Adrenal gland (tissue), 12 donors: ENCODE results near the gene IGFN1. TPM values are rescaled to one million over a fixed set of nuclear protein-coding genes. Genes with fewer than 3 reads are reported as not detected.

ENCODE experiments used
- DNase-seq, 7 donors: peaks; one replicate each; pipeline ENCODE4 v3.0.0-alpha.2; 2019 to 2020
- H3K27ac ChIP-seq, 5 donors: fragments of 200-600 bp; sonication (generic) in 4 of 5; 1 replicate in 3 of 5; 2 replicates in 2 of 5; pipeline versions ENCODE4 v1.5.1 to v1.8.0; 2016 to 2020; ENCODE audit warnings: mild to moderate bottlenecking in 1 of 5
- H3K27me3 ChIP-seq: fragments of 200-600 bp; 2 replicates; pipeline ENCODE4 v1.8.0; 2021
- H3K36me3 ChIP-seq, 2 donors: fragments of 200-600 bp; replicated peaks in 1 of 2; 1 replicate in 1 of 2; 2 replicates in 1 of 2; pipeline versions ENCODE4 v1.5.1 to v1.8.0; 2018 to 2022
- H3K4me1 ChIP-seq, 2 donors: fragments of 200-600 bp; replicated peaks in 1 of 2; 1 replicate in 1 of 2; 2 replicates in 1 of 2; pipeline versions ENCODE4 v1.5.1 to v1.8.0; 2018 to 2021
- H3K4me3 ChIP-seq, 4 donors: fragments of 200-600 bp; sonication (generic) in 3 of 4; one replicate each; pipeline ENCODE4 v1.5.1; 2016 to 2018
- H3K9me3 ChIP-seq, 3 donors: fragments of 200-600 bp; sonication (generic) in 1 of 3; replicated peaks in 1 of 3; 1 replicate in 2 of 3; 2 replicates in 1 of 3; pipeline versions ENCODE4 v1.5.1 to v1.8.0; 2016 to 2021
- CTCF ChIP-seq, 6 experiments: fragments of 450-650 bp in 4 of 6; fragments of 200-600 bp in 2 of 6; sonication (generic) in 1 of 6; IDR thresholded peaks; 1 replicate in 5 of 6; 2 replicates in 1 of 6; pipeline versions ENCODE4 v1.5.1 to v1.8.0; 2016 to 2021; ENCODE audit warnings: antibody characterized with exemption in 6 of 6, mild to moderate bottlenecking in 2 of 6, moderate library complexity in 1 of 6
- POLR2A ChIP-seq, 2 donors: fragments of 450-650 bp; IDR thresholded peaks; one replicate each; pipeline ENCODE4 v1.6.1; 2017; ENCODE audit warnings: antibody characterized with exemption in 2 of 2, mild to moderate bottlenecking in 2 of 2, moderate library complexity in 1 of 2
- WGBS, 4 donors: extraction: QIAGEN DNeasy Blood & Tissue Kit in 2 of 4; methylation state at CpG; one replicate each; pipeline versions ENCODE4 v1.1.5 to v1.1.7; 2013 to 2017; 5-methylcytosine and 5-hydroxymethylcytosine counted together
- intact Hi-C, 2 donors: fragments of 100-400 bp; cut with DNase I; formaldehyde crosslinking; loops; one replicate each; pipeline versions ENCODE4 v1.14.1 to v1.15.0; 2022 to 2023
- polyA plus RNA-seq, 3 donors: library from polyadenylated mRNA; stranded (reverse); fragments of 200-250 nt in 2 of 3; fragments of 350-450 nt in 1 of 3; fragmentation: Illumina TruSeq in 1 of 3; extraction: RNeasy Lipid Tissue Mini Kit (QIAGEN cat#74804) in 1 of 3; gene quantifications; one replicate each; pipeline ENCODE4 v1.2.3, GENCODE V29; 2013 to 2014
- total RNA-seq, 9 donors: library from RNA; depleted of rRNA in 4 of 9; stranded (reverse); fragments of >200 nt in 4 of 9; fragments of 120-200 nt in 1 of 9; fragmentation: NEBNext Ultra II Directional in 1 of 9; extraction: Animal tissue kit (Norgen Biotek cat#: 25700) in 1 of 9; gene quantifications; one replicate each; pipeline versions ENCODE4 v1.1.0 to v1.2.4, GENCODE V29; 2013 to 2023
- donor health status: healthy with polysubstance abuse.
- donor health status: Bipolar disorder and iron deficiency.
- donor health status: DM: yes; HTN: yes; CAD: no.
- donor health status: DM: no; HTN: no; CAD: no.
- donor health status: DM: no; HTN: no; CAD: no.
- donor health status: DM: yes; HTN: yes; CAD: no.

The IGFN1 gene
- total and polyA plus RNA-seq, 12 donors: 0.09 to 3.0 (median 0.28) TPM; not detected in 3

- TF ChIP-seq POLR2A (IDR thresholded peaks at IDR 0.05) (no peak), CTCF (IDR thresholded peaks at IDR 0.05) (no peak)
- Histone ChIP-seq H3K36me3 (no peaks in the 10 kb centered on the region), H3K4me1 (no peaks in the 10 kb centered on the region), H3K9me3 (no peaks in the 10 kb centered on the region), H3K4me3 (no peak overlapping the region), H3K27ac (no peak overlapping the region), H3K27me3 (peaks cover under 1% of the 10 kb centered on the region)
- 74 to 80% (median 77%) methylated on average over 6 of the region's 6 CpGs for WGBS, 4 donors
- intact Hi-C loops: no loop called here
- DNase-seq: no peak
These were observed 79.3 kb downstream of the IGFN1 start for GRCh38 chr1:201269900-201270410.

DNA sequence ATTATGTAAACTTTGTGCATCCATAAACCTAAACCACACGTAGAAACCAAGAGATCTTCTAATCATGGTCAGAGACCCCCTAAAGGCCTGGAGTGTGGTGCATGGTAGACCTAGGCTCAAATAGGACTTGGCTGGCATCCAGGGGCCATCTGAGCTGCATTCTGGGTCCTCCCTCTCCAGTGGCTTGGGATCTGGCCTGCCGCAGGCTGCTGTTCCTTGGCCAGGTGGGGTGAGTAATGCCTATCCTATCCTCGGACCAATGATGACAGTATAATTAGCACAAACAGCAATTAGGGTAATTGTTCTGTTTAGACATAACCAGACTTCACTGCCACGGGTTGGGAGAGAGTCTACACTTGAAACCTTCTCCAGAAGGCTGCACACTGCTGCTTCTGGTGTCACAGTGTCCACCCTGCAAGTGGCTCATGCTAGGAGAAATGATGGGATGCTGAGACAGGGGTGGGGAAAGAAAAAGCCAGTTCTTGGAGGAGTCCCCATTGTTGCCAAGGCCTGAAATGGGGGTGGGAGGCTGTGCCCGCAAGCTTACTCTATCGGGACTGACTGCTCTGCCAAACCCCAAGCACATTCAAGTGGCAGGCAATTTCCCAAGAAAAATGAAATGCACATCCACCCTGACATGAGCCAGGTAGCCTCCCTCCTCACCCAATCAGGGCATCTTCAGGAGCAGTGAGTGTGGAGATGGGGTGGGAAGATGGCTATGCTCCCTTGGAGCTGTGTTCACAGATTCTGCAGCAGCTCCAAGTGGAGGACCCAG lies 80.2 kb downstream of the IGFN1 start:
- no peaks in the 10 kb centered on the region for H3K4me1 ChIP-seq
- TF ChIP-seq POLR2A (IDR thresholded peaks at IDR 0.05): no peak
- TF ChIP-seq CTCF (IDR thresholded peaks at IDR 0.05): no peak

GRCh38 chr1:201272799-201273198 lies 82.2 kb downstream of the IGFN1 start:
- intact Hi-C loops: no loop called here
- no peak overlapping the region for H3K4me3 ChIP-seq
- no peaks in the 10 kb centered on the region for H3K27me3 ChIP-seq
- WGBS, 4 donors: 85 to 90% (median 86%) methylated on average over 6 to 10 of the region's 10 CpGs
- H3K9me3 ChIP-seq: no peaks in the 10 kb centered on the region
- no peaks in the 10 kb centered on the region for H3K4me1 ChIP-seq
- no peak overlapping the region for H3K27ac ChIP-seq
- no peaks in the 10 kb centered on the region for H3K36me3 ChIP-seq
- TF ChIP-seq POLR2A (IDR thresholded peaks at IDR 0.05) (no peak), CTCF (IDR thresholded peaks at IDR 0.05) (no peak)
- DNase-seq: no peak

More for the DNA sequence above, 80.2 kb downstream of the IGFN1 start:
- WGBS, 4 donors: 73 to 86% (median 77%) methylated on average over 6 of the region's 6 CpGs
- intact Hi-C loops: no loop called here
- no peaks in the 10 kb centered on the region for H3K36me3 ChIP-seq
- H3K27ac ChIP-seq: no peak overlapping the region
- no peaks in the 10 kb centered on the region for H3K27me3 ChIP-seq
- H3K4me3 ChIP-seq: no peak overlapping the region
- no peaks in the 10 kb centered on the region for H3K9me3 ChIP-seq
- DNase-seq: no peak

DNA sequence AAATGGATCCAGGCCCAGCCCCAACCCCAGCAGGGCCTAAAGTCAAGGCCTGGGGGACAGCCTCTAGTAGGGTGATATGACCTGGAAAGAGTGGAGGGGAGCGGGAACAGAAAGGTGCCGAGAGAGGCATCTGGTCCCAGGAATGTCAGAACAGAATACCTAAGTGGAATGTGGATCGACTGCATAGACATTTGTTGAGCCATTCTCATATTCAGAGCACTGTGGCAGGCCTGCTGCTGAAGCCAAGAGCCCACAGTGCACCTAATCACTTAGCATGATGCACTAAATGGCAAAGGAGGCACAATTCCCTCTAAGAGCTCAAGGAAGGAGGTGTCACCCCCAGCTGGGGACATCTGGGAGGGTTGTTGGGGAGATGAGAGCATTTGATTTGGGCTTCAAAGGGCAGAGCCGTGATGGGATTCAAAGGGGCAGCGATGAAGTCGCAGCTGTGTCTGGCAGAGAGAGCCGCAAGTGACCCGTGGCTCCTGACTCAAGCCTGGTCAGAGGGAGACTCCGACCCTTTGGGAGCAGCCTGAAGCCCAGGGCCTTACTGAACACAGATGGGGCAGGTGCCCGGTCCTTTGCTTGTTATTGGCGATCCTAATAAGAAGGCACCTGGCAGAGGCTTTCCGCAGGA lies 84.1 kb downstream of the IGFN1 start:
- H3K4me3 ChIP-seq: no peak overlapping the region
- 89 to 96% (median 92%) methylated on average over 8 to 12 of the region's 12 CpGs for WGBS, 4 donors
- no peak for TF ChIP-seq POLR2A (IDR thresholded peaks at IDR 0.05)
- TF ChIP-seq CTCF (IDR thresholded peaks at IDR 0.05): no peak
- no peaks in the 10 kb centered on the region for H3K36me3 ChIP-seq
- intact Hi-C loops: no loop called here
- H3K27ac ChIP-seq: no peak overlapping the region
- H3K4me1 ChIP-seq: no peaks in the 10 kb centered on the region
- H3K9me3 ChIP-seq: no peaks in the 10 kb centered on the region
- no peaks in the 10 kb centered on the region for H3K27me3 ChIP-seq
- DNase-seq: no peak
